Measurements from ENCODE around the gene WNK3.
"Not testable (repeated sequence)": the region's sequence is repeated elsewhere in the genome, so short reads cannot be mapped to it uniquely, and the experiment has no call there.

Gene WNK3

DNA sequence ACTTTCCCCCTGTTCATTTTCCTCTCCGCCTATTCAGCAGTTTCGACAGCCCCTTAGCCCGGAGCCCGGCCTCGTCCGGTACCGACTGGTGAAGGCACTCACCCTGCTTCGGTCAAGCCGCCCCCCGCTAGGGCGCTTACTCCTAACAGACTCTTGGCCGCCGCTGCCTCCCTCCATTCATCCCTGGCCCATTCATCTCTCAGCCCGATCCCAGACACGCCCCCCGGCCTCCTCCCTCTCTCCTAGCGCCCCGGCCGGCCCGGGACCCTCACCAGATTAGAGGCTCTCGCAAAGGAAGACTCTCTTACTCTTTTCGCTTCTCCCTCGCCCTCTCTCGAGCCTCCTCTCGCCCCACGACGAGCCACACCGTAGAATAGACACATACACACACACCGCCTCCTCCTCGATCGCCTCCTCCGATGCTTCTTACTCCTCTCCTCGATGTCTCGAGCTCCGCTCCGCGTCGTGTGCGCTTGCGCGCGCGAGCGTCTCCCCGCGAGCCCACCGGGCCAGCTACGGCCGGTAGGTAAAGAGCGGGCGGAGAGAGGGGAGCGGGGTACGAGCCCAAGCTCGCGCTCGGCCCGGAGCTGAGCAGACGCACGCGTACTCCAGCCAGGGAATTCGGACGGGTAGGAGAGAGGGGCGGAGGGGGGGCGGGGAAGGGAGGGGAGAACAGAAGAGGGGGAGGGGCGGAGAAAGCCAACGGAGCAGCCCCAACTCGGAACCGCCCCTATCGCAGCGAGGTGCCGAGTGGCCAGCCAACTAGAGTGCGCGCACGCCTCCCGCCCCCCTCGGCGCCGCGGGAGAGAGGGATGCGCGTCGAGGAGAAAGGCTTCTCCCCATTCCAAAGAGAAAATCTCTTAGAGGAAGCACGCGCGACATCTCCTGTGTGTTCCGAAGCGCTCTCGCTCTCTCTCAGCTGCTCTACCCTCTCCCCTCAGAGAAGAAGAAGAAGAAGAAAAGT lies at the start of gene WNK3:
WNK3 (minus strand) TSS at position 633 of the 964 bp plus-strand sequence.
- no peak for DNase-seq (ENCODE audit: low read depth in 2 of 2)

DNA sequence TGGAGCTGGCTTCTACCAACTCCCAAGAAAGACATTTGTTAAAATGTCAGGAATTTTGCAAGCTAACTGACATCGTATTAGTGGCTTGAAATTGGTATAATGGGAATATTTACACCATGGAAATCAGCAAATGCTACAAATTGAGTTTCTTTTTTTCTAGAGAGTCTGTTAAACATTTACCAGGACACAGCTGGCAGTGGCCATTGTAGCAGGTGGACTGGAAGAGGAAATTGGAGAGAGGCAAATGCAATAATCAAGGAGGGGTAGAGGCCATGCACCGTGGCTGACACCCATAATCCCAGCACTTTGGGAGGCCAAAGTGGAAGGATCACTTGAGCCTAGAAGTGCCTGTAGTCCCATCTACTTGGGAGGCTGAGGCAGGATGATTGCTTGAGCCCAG lies 49.4 kb upstream of the WNK3 start:
- no peak for DNase-seq (ENCODE audit: low read depth in 2 of 2)

DNA sequence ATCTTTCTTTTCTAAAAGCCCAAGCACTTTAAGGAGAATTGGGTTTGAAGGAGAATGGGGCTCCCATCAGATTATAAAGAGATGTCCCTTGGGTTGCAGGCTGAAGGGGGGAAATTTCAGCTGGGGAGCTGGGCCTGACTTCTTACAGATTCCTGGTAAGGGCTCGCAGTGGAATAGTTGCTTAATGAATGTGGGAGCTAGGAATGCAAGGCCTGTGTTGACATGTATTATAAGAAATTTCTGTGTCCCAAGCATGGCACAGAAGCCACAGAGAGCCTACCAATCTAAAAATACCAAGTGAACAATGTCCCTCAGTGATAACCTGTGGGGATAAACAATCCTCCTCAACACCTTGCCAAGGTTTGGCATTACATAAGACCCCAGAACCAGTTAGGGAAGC lies 39.3 kb upstream of the WNK3 start:
- no peak for DNase-seq (ENCODE audit: low read depth in 2 of 2)

DNA sequence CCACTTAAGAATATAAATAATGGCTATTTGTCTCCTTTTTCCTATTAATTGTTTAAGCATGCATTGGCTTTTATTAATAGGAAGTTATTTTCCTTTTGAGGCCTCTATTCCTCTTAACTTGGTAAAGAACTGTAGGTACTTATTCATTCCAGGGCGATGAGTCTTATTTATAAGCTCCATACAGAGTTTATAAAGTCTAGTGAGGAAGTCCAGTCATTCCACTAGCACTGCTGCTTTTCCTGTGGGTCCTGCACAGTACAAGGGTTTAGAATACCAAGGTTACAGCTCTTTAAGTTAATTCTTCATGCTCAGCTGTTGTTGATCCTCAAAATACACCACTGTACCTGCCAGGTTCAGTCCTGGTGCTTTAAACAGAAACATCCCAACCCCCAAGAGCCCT lies 28.5 kb upstream of the WNK3 start:
- no peak for DNase-seq (ENCODE audit: low read depth in 2 of 2)

DNA sequence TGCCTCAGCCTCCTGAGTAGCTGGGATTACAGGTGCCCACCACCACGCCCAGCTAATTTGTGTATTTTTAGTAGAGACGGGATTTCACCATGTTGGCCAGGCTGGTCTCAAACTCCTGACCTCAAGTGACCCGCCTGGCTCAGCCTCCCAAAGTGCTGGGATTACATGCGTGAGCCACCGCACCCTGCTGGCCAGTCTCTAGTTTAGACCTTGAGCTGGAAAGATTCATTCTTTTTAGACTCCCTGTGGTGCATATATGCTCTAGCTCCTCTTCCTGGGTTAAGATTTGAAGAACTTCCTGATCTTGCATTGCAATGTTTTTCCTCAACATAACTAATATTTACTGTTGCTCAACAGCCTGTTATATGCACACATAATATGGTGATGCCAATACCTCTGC lies 26.8 kb upstream of the WNK3 start:
- DNase-seq (ENCODE audit: low read depth in 2 of 2), result not testable (repeated sequence)

DNA sequence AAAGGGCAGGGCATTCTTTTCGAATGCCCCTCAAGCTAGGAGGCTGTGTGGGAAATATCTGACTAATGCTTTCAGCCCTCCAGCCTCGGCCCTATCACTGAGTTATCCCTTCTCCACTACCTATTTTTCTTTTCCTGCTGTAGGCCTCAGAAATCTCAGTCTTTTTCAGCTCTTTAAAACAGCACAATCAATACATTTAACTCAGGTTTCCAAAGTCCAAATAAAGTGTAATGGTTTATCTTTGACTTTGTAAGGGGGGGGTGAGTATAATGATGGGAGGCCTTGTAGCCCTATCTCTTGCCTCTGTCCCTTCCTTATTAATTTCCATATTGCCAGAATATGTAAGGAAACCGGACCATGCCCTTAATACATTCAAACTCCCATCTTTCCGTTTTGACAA lies 1.6 kb upstream of the WNK3 start:
- no peak for DNase-seq (ENCODE audit: low read depth in 2 of 2)

DNA sequence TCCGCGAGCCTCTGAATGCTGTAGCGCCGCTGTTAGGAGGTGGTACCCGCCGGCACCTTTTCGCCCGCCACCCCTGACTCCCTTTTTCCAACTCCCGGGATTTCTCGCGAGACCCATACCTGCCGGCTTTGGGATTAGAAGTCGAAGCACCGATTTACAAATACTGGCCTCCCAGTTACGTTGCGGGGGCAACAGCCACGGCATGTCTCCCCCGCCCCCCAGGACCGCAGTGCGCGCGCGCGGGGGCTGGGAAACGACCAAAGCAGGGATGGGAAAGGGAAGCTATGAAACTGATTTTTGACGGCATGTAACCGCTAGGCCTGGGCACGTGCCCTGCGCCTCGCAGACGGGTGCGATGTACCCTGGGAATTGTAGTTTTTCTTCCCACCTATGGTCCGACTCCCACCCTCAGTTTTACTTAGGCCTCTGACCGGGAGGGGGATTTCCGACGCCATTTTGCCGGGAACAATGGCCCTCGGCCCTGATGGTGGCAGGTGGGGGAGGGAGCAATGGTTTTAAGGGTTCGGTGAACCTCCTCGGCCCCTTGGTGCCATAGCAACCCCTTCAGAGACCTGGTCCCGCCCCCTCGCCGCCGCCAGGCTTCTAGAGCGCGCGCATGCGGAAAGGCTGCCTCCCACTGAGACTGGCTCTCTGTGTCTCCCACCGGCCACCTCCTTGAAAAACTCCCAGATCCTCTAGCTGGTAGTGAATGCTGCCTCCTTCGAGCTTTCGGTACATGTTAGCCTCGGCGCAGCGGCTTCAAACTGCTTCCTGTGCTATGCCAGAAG lies 772 bp upstream of the WNK3 start:
- no peak for DNase-seq (ENCODE audit: low read depth in 2 of 2)

DNA sequence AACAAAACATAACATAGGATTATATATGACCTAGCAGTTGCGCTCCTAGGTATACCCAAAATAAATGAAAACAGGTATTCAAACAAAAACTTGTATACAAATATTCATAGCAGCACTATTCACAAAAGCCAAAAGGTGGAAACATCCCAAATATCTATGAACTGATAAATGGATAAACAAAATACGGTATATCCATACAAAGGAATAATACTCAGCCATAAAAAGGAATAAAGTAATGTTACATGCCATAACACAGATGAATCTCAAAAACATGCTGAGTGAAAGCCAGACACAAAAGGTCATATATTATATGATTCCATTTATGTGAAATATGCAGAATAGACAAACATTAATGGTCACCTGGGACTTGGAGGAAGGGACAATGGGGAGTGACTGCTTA lies 5.2 kb downstream of the WNK3 start:
- no peak for DNase-seq (ENCODE audit: low read depth in 2 of 2)

DNA sequence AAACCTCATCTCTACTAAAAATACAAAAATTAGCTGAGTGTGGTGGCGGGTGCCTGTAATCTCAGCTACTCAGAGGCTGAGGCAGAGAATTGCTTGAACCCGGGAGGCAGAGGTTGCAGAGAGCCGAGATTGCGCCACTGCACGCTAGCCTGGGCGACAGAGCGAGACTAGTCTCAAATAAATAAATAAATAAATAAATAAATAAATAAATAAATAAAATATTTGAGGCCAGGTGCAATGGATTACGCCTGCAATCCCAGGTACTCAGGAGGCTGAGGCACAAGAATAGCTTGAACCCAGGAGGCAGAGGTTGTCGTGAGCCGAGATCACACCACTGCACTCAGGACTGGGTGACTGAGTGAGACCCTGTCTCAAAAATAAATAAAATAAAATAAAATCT lies 20.5 kb downstream of the WNK3 start:
- DNase-seq (ENCODE audit: low read depth in 2 of 2), result not testable (repeated sequence)

DNA sequence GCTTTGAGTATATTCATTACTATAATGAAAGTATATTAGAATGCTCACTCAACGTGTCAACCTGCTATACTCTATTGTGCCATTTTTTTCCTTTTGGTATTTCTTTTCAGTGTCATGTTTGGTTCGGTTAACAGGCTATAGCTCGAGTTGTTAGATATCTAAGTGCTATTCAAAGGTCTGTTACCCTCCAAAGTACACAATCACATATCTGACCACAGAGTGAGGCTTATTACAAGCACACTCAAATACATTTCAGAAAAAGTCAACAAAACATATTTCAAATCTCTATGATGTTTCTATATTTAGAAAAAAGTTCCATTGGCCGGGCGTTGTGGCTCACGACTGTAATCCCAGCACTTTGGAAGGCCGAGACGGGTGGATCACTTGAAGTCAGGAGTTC lies 32.8 kb downstream of the WNK3 start:
- no peak for DNase-seq (ENCODE audit: low read depth in 2 of 2)

DNA sequence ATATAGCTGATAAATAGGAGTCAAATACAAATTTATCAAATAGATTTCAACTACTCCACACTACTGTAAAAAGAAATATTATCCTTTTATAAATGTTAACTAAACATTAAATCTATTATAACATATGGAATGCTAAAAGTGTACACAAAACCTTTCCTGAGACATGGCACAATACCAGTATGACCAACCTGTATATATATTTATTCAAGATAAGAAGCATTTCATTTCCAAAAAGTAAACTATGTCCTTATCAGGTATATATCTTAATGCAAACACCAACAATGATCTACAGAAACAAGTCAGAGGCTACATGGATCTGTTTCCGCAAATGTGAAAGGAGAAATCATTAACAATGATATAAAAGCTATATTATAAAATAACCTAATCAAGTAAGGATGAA lies 37.8 kb downstream of the WNK3 start:
- DNase-seq (ENCODE audit: low read depth in 2 of 2), result no peak

DNA sequence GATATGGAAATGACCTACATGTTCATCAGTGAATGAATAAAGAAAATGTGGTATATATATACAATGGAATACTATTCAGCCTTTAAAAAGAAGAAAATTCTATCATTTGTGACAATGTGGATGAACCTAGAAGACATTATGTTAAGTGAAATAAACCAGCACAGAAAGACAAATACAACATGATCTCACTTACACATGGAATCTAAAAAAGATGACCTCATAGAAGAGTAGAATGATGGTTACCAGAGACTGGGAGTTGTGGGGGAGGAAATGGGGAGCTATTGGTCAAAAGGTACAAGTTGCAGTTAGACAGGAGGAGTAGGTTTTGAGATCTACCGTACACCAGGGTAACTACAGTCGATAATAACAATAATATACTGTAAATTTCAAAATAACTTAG lies 51.5 kb downstream of the WNK3 start:
- DNase-seq (ENCODE audit: low read depth in 2 of 2), result no peak

DNA sequence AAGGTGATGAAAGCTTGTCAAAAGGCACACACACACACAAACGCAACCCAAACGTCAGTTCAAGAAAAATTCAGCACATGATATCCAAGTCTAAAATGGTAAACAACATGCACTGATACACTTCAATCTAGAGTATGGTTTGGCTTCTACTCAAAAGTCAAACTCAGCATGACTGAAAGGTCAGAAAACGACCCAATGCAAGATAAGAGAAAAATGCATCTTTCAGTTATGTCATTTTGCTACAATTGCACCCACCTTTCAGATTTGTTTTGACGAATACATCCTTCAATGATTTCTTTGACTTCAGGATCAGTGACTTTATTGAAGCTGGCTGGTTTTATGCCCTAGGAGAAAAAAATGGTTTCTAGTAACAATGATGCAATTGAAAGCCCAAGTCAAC lies 56.3 kb downstream of the WNK3 start:
- no peak for DNase-seq (ENCODE audit: low read depth in 2 of 2)

DNA sequence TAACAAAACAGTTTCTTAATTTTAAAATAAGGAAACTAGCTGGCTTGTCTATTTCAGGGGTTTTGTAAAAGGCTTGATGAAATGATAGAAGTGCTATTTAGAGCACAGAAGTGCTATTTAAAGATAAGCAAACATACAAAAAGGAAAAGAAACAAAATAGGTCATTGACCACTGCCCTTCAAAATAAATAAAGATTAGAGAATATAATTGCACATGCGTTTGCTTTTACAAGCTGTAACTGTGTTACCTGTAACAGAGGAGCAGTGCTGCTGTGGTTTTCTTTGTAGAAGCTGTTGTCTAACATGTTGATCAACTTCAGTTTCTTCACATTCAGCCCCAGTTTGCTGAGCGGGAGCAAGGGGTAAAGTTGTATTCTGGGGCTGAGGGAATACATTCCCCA lies 63.5 kb downstream of the WNK3 start:
- no peak for DNase-seq (ENCODE audit: low read depth in 2 of 2)

DNA sequence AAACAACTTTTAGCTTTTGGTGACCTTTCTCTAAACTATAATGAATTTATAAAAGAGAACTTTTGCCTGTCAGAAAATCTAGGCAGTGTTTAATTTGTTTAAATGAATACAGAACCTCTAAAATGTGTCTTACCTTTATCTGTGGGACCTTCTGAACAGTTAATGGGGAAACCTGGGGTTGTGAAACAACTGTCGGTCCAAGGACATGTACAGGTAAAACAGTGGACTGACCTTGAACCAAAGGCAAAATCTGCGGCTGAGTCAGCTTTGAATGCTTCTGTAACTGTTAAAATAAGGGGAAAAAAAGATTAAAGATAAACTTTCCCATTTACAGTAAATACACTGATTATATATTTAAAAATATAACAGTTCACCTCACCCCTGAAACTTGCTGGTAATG lies 65.1 kb downstream of the WNK3 start:
- no peak for DNase-seq (ENCODE audit: low read depth in 2 of 2)

DNA sequence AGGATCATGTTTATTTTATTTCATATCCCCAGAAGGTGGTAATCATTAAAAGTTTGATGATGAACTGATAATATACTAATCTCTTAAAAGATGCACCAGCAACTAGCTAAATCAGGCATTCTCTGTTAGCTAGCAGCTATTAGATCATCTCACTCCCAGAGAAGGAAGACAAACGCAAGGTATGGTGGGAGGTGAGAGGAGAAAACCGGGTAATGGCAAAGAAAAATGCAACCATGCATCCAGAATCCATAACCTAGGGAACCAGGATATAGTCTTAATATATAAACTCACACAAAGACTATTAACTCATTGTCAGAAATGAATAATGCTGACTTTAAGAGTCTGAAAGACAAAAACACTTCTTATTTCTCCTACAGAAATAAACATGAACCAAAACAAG lies 66.1 kb downstream of the WNK3 start:
- no peak for DNase-seq (ENCODE audit: low read depth in 2 of 2)

DNA sequence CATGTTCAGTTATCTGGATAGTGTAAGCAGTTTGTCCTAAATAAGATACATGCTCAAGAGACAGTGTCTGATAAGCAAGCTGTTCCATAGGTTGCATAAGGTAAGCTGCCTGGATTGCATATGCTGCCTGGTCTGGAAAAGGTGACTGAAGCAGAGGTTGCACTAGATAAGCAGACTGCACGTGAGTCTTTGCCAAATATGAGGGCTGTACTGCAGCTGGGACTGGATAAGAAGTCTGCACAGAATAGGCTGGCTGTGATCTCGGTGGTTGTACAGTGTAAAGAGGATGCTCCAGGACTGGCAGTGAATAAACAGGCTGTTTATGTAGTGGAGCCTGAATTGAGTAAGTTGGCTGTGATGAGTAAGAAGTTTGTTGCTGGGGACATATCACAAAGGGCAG lies 68.9 kb downstream of the WNK3 start:
- no peak for DNase-seq (ENCODE audit: low read depth in 2 of 2)

DNA sequence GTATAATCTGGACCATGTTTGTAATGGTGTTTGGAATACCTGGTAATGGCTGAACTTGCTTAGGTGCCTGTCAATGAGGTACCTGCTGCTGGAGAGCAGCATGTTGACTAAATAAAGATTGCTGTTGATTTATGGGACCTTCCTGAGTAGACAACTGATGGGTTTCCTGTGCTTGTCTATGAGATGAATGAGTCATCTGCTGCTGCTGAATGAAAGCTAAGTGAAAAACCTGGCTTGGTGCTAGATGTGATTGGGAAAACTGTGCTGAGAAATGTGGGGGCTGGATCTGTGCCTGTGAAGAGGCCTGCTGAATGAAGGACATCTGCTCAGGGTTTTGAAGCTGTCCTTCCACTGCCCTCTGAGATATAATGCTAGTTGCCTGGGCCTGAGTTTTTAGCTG lies 69.6 kb downstream of the WNK3 start:
- DNase-seq (ENCODE audit: low read depth in 2 of 2), result no peak

DNA sequence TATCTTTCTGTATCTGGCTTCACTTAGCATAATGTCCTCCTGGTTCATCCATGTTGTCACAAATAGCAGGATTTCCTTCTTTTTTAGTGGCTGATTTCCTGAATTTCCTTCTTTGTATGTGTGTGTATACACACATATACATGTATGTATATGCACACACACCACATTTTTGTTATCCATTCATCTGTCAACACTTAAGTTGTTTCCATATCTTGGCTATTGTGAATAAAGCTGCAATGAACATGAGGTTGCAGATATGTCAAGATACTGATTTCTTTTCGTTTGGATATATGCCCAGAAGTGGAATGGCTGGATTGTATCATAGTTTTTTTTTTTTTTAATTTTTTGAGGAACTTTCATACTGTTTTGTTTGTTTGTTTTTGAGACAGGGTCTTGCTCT lies 76.2 kb downstream of the WNK3 start:
- no peak for DNase-seq (ENCODE audit: low read depth in 2 of 2)

DNA sequence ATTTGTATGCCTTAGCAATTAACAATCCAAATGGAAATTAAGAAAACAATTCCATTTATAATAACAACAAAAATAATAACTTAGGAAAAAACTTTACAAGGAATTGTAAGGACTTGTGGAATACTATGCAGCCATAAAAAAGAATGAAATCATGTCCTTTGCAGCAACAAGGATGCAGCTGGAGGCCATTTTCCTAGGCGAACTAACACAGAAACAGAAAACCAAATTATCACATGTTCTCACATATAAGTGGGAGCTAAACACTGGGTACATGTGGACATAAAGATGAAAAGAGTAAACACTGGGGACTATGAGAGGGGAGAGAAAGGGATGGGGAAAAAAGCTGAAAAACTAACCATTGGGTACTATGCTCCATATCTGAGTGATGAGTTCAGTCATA lies 77.4 kb downstream of the WNK3 start:
- DNase-seq (ENCODE audit: low read depth in 2 of 2), result no peak

DNA sequence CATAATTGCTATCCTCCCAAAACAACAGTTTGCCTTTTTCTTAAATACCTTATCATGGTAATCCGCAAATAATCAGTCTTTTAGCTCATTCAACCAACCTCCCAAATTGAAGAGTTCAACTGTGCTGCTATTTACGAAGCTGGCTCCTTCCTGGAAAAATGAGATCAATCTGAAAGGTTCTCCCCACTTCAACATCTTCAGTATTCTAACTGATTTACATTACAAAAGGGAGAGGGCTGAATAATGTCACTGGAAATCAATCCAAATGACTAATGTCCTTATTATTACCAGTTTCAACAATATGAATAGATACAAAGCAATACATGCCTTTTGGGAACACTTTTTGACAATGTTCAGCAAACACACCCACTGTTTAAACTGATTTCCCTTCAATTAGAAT lies 86.2 kb downstream of the WNK3 start:
- no peak for DNase-seq (ENCODE audit: low read depth in 2 of 2)

DNA sequence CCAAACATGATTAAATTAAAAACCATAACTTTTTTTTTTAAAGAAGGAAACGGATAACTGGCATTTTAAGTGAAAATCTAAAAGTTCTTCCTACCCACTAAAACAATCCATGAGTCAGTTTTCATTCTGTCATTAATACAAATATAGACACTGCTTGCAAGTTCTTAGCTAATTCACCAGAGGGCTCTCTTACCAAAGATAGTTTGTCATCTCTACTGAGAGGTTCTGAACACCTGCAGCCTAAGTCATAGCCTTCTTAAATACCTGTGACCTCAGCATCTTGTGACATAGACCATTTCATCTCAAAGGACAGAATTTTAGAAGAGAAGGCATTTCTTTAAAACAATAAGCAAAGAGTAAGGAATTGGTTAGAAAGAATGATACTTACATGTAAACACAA lies 109.5 kb downstream of the WNK3 start:
- DNase-seq (ENCODE audit: low read depth in 2 of 2), result no peak

DNA sequence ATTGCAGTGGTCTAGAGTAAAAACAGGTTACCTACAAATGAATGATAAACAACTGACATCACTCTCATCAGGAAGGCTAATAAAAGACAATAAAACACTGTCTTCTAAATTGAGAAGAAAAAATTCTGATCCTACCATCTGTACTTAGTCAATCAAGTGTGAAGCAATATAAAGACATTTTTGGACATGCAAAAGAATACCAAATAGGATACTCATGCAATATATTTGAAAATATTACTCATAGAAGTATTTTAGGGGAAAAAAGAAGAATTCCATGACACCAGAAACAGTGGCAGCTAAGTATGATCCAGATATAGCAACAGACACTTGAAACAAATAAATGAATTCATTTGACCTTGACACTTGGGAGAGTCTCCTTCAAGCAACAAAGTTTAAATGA lies 111.0 kb downstream of the WNK3 start:
- DNase-seq (ENCODE audit: low read depth in 2 of 2), result no peak

Data from stimulated activated CD8-positive, alpha-beta memory T cell treated with anti-CD3 and anti-CD28 coated beads, Interleukin-2, amount 100 ng/mL, for 1 hour (primary cell).